IMR-90 (cell line): Measurements from ENCODE around the gene TRIM28. TPM values are rescaled to one million over a fixed set of nuclear protein-coding genes. Genes with fewer than 3 reads are reported as not detected.
A peak's percentile ranks its signal among the peaks of the same experiment; 100 is the strongest.

ENCODE experiments used
- ATAC-seq: fragments of 200-7000 bp; cut with Tn5 transposase; 2 replicates; pipeline ENCODE4 v1.9.1; 2020; ENCODE audit warnings: low read depth, mild to moderate bottlenecking, moderate library complexity
- BruUV-seq: library from RNA; stranded (reverse); fragments of 400-500 nt; replicated peaks from 2 replicates; lab custom pipeline; 2021; lab: Mats Ljungman, UMichigan
- CTCF ChIA-PET: fragments of 300-600 bp; formaldehyde crosslinking; extraction: SDS; loops from one replicate; lab custom pipeline; 2021; ENCODE audit warnings: antibody characterized with exemption; lab: Yijun Ruan, JAX
- POLR2A ChIA-PET: fragments of 300-600 bp; sonication (Branson Sonifier 250); formaldehyde crosslinking; loops from one replicate; lab custom pipeline; 2022; ENCODE audit warnings: antibody characterized with exemption; ENCODE audit not compliant: unreplicated experiment; lab: Charles Lee
- DNase-seq: peaks from one replicate; pipeline ENCODE4 v3.0.0; 2013
- H2AFZ ChIP-seq: replicated peaks from 2 replicates; pipeline ENCODE3; 2013; ENCODE audit warnings: low read length, mild to moderate bottlenecking; ENCODE audit not compliant: poor library complexity
- H2AK5ac ChIP-seq: 2 replicates; pipeline ENCODE4 v1.6.1; 2013; ENCODE audit warnings: low read depth, low read length, inconsistent platforms
- H2AK9ac ChIP-seq: replicated peaks from 2 replicates; pipeline ENCODE3; 2013; ENCODE audit warnings: mild to moderate bottlenecking, low read depth, low read length, moderate library complexity; ENCODE audit not compliant: poor library complexity
- H2BK120ac ChIP-seq: 2 replicates; pipeline ENCODE4 v1.6.1; 2013; ENCODE audit warnings: low read depth, low read length, inconsistent platforms
- H2BK15ac ChIP-seq: 3 replicates; pipeline ENCODE4 v1.6.1; 2013; ENCODE audit warnings: low read depth, low read length, inconsistent platforms
- H2BK20ac ChIP-seq: 2 replicates; pipeline ENCODE4 v1.6.1; 2013; ENCODE audit warnings: low read depth, mild to moderate bottlenecking, inconsistent platforms, low read length, moderate library complexity
- H2BK5ac ChIP-seq: 2 replicates; pipeline ENCODE4 v1.6.1; 2013; ENCODE audit warnings: mild to moderate bottlenecking, low read depth, low read length, inconsistent platforms; ENCODE audit not compliant: poor library complexity, severe bottlenecking
- H3K14ac ChIP-seq: replicated peaks from 2 replicates; pipeline ENCODE4 v1.6.1; 2013; ENCODE audit warnings: low read depth, low read length, inconsistent platforms
- H3K18ac ChIP-seq: 2 replicates; pipeline ENCODE4 v1.6.1; 2013; ENCODE audit warnings: low read depth, low read length, control low read depth
- H3K23ac ChIP-seq: 2 replicates; pipeline ENCODE4 v1.6.1; 2013; ENCODE audit warnings: low read depth, low read length, inconsistent platforms
- H3K27ac ChIP-seq: 2 replicates; pipeline ENCODE4 v1.5.1; 2013; ENCODE audit warnings: mild to moderate bottlenecking, control low read depth, low read length; ENCODE audit not compliant: insufficient read depth
- H3K27me3 ChIP-seq: 2 replicates; pipeline ENCODE4 v1.6.1; 2013; ENCODE audit warnings: low read length; ENCODE audit not compliant: control insufficient read depth, insufficient read depth
- H3K36me3 ChIP-seq: 2 replicates; pipeline ENCODE4 v1.6.1; 2013; ENCODE audit warnings: low read length, mixed read lengths; ENCODE audit not compliant: control insufficient read depth, insufficient read depth
- H3K4ac ChIP-seq: 2 replicates; pipeline ENCODE4 v1.6.1; 2013; ENCODE audit warnings: low read depth, low read length, inconsistent platforms
- H3K4me1 ChIP-seq: 2 replicates; pipeline ENCODE4 v1.6.1; 2013; ENCODE audit warnings: low read length, mixed read lengths; ENCODE audit not compliant: control insufficient read depth, insufficient read depth
- H3K4me2 ChIP-seq: 2 replicates; pipeline ENCODE4 v1.6.1; 2013; ENCODE audit warnings: low read depth, mild to moderate bottlenecking, control low read depth, low read length, moderate library complexity
- H3K4me3 ChIP-seq: 2 replicates; pipeline ENCODE4 v1.5.1; 2013; ENCODE audit warnings: low read depth, mild to moderate bottlenecking, control low read depth, low read length, moderate library complexity; ENCODE audit not compliant: insufficient read depth
- H3K56ac ChIP-seq: 2 replicates; pipeline ENCODE4 v1.6.1; 2013; ENCODE audit warnings: low read length, inconsistent platforms; ENCODE audit not compliant: insufficient read depth; ENCODE audit errors: extremely low read depth
- H3K79me1 ChIP-seq, 2 experiments: 2 replicates each; pipeline ENCODE4 v1.6.1; 2013; ENCODE audit warnings: low read length in 2 of 2, inconsistent platforms in 1 of 2, low read depth in 1 of 2
- H3K9ac ChIP-seq: 2 replicates; pipeline ENCODE4 v1.6.1; 2013; ENCODE audit warnings: low read depth, low read length, control low read depth
- H3K9me1 ChIP-seq: 2 replicates; pipeline ENCODE4 v1.6.1; 2013; ENCODE audit warnings: low read length, inconsistent platforms; ENCODE audit not compliant: insufficient read depth
- H3K9me3 ChIP-seq: 2 replicates; pipeline ENCODE4 v1.6.1; 2013; ENCODE audit warnings: low read length; ENCODE audit not compliant: control insufficient read depth, insufficient read depth
- H4K20me1 ChIP-seq: 2 replicates; pipeline ENCODE4 v1.6.1; 2013; ENCODE audit warnings: low read length, inconsistent platforms; ENCODE audit not compliant: insufficient read depth
- H4K5ac ChIP-seq: 2 replicates; pipeline ENCODE4 v1.6.1; 2013; ENCODE audit warnings: mild to moderate bottlenecking, low read depth, low read length, control low read depth
- H4K8ac ChIP-seq, 2 experiments: 2 replicates each; pipeline ENCODE4 v1.6.1; 2013; ENCODE audit warnings: low read depth in 2 of 2, low read length in 2 of 2, control low read depth in 1 of 2, inconsistent platforms in 1 of 2
- H4K91ac ChIP-seq: 2 replicates; pipeline ENCODE4 v1.6.1; 2013; ENCODE audit warnings: low read depth, low read length, inconsistent platforms; ENCODE audit not compliant: insufficient read depth
- CHD1 ChIP-seq: IDR thresholded peaks from 2 replicates; pipeline ENCODE4 v1.6.1; 2012; ENCODE audit warnings: low read depth, low read length, improper control_type of control experiment
- ELK1 ChIP-seq: fragments of 150-350 bp; IDR thresholded peaks from 2 replicates; pipeline ENCODE4 v1.6.1; 2016; ENCODE audit warnings: low read depth, mild to moderate bottlenecking, low read length, moderate library complexity, borderline replicate concordance
- FOS ChIP-seq: fragments of 150-350 bp; IDR thresholded peaks from 2 replicates; pipeline ENCODE4 v1.6.1; 2016; ENCODE audit warnings: low read depth, low read length
- MAFK ChIP-seq: IDR thresholded peaks from 2 replicates; pipeline ENCODE4 v1.6.1; 2012; ENCODE audit warnings: low read depth, low read length, improper control_type of control experiment
- USF2 ChIP-seq: fragments of 150-350 bp; IDR thresholded peaks from 2 replicates; pipeline ENCODE4 v1.6.1; 2017; ENCODE audit warnings: mild to moderate bottlenecking, antibody characterized with exemption, low read length, low read depth
- WGBS, 2 experiments: methylation state at CpG; one replicate each; pipeline versions ENCODE4 v1.1.5 to v1.1.7; 2013; ENCODE audit warnings: missing lambda C conversion rate in 2 of 2; ENCODE audit not compliant: insufficient read length in 1 of 2; ENCODE audit errors: extremely low coverage in 2 of 2; 5-methylcytosine and 5-hydroxymethylcytosine counted together
- dilution Hi-C: fragments of 300-500 bp; cut with HindIII; formaldehyde crosslinking; loops from one replicate; pipeline ENCODE4 v1.14.3; 2018; ENCODE audit warnings: low sequenced_read_pairs; ENCODE audit not compliant: unreplicated experiment
- in situ Hi-C: fragments of 300-500 bp; cut with MboI; formaldehyde crosslinking; loops from 3 replicates; pipeline ENCODE4 v1.14.3; 2019; ENCODE audit warnings: low sequenced_read_pairs, inconsistent platforms, mixed read lengths
- intact Hi-C: fragments of 100-400 bp; cut with micrococcal nuclease; formaldehyde crosslinking; loops from 2 replicates; pipeline ENCODE4 v1.10.0; 2022
- polyA plus RNA-seq, 3 experiments: library from polyadenylated mRNA; depleted of rRNA; stranded (reverse); fragments of >200 nt; gene quantifications; 2 replicates each; pipeline ENCODE4 v1.2.3, GENCODE V29; 2012; ENCODE audit warnings: low replicate concordance in 1 of 3
- total RNA-seq: library from RNA; depleted of rRNA; stranded (reverse); fragments of >200 nt; gene quantifications from 2 replicates; pipeline ENCODE4 v1.2.3, GENCODE V29; 2012

Gene TRIM28
- total and polyA plus RNA-seq, 2 of the 4 experiments (the other 2 are of a cell fraction) = 349 to 465 TPM

GRCh38 chr19:58555369-58555885 is 11.6 kb downstream of the TRIM28 start:
- Histone ChIP-seq H4K5ac (peak overlapping the region; percentile 80), H2BK15ac (no peak overlapping the region), H3K36me3 (peaks cover 35% of the 10 kb centered on the region), H3K56ac (peak overlapping the region; percentile 40; the same call in 1 of the 2 replicates), H2AK5ac (peak overlapping the region; percentile 94), H3K27ac (peak overlapping the region; percentile 82), H3K79me1 (peaks cover 27 to 66% of the 10 kb centered on the region in 2 experiments), H3K14ac (peak overlapping the region; percentile 94), H3K23ac (peak overlapping the region; percentile 46; the same call in 1 of the 2 replicates), H3K9ac (peak overlapping the region; percentile 59), H4K8ac (peak overlapping the region; percentile 97 to 99), H2AFZ (peak overlapping the region; percentile 96), H2AK9ac (peak overlapping the region; percentile 100), H3K9me1 (peaks cover 25% of the 10 kb centered on the region), H4K20me1 (peaks cover 28% of the 10 kb centered on the region), H3K4me2 (peak overlapping the region; percentile 80), H2BK20ac (no peak overlapping the region), H3K4me3 (peak overlapping the region; percentile 40), H3K18ac (peak overlapping the region; percentile 30; the same call in 1 of the 2 replicates), H2BK120ac (no peak overlapping the region), H3K27me3 (no peaks in the 10 kb centered on the region), H2BK5ac (peak overlapping the region; percentile 81), H3K4me1 (peaks cover 22% of the 10 kb centered on the region), H3K4ac (peak overlapping the region; percentile 93), H3K9me3 (no peaks in the 10 kb centered on the region), H4K91ac (peak overlapping the region; percentile 69)
- dilution Hi-C loops (no loop called here), in situ Hi-C loops (no loop called here), intact Hi-C loops (no loop called here)
- no TSS peak for BruUV-seq
- ChIA-PET POLR2A (no interaction called here), CTCF (no interaction called here)
- WGBS, 2 experiments = 22% methylated on average over 1 of the region's 4 CpGs; no CpG with 5 or more reads in 1 of the 2 experiments
- ATAC-seq (no peak), DNase-seq (no peak)
- TF ChIP-seq FOS (no peak), USF2 (no peak), CHD1 (no peak), MAFK (no peak), ELK1 (no peak)
